ENCODE data around the gene SPR. TPM values are rescaled to one million over a fixed set of nuclear protein-coding genes. Genes with fewer than 3 reads are reported as not detected.

Gene SPR
- total and polyA plus RNA-seq, 9 of the 15 experiments (the other 6 are each of a cell fraction or from before 2014, with no cell fraction given): 7.7 to 38.3 (median 26.3) TPM

- peaks cover 0 to 7% of the 10 kb centered on the region in 2 experiments; a peak in 1 of 5 replicates for H3K4me1 ChIP-seq (replicated peaks in 1 of 2; ENCODE audit: control insufficient read depth in 2 of 2, insufficient read depth in 2 of 2, low read length in 2 of 2)
- ChIA-PET CTCF (ENCODE audit: low intra/inter-chr PET ratio) (no interaction called here), POLR2A (interaction anchor here (0.6 to 1.3 kb wide), 3 partner anchors 12 to 837 kb away, joined by 3 read pairs; no protein-coding TSS in a partner anchor)
- no peaks in the 10 kb centered on the region for H3K9me3 ChIP-seq (replicated peaks; ENCODE audit: control insufficient read depth, insufficient read depth, low read depth, low read length)
- 0 out of 2 replicates have a peak, but pooled peaks have one; percentile 2 for TF ChIP-seq POLR2G (IDR thresholded peaks at IDR 0.05; ENCODE audit: low read depth, low read length)
- TF ChIP-seq, protein P1, sequence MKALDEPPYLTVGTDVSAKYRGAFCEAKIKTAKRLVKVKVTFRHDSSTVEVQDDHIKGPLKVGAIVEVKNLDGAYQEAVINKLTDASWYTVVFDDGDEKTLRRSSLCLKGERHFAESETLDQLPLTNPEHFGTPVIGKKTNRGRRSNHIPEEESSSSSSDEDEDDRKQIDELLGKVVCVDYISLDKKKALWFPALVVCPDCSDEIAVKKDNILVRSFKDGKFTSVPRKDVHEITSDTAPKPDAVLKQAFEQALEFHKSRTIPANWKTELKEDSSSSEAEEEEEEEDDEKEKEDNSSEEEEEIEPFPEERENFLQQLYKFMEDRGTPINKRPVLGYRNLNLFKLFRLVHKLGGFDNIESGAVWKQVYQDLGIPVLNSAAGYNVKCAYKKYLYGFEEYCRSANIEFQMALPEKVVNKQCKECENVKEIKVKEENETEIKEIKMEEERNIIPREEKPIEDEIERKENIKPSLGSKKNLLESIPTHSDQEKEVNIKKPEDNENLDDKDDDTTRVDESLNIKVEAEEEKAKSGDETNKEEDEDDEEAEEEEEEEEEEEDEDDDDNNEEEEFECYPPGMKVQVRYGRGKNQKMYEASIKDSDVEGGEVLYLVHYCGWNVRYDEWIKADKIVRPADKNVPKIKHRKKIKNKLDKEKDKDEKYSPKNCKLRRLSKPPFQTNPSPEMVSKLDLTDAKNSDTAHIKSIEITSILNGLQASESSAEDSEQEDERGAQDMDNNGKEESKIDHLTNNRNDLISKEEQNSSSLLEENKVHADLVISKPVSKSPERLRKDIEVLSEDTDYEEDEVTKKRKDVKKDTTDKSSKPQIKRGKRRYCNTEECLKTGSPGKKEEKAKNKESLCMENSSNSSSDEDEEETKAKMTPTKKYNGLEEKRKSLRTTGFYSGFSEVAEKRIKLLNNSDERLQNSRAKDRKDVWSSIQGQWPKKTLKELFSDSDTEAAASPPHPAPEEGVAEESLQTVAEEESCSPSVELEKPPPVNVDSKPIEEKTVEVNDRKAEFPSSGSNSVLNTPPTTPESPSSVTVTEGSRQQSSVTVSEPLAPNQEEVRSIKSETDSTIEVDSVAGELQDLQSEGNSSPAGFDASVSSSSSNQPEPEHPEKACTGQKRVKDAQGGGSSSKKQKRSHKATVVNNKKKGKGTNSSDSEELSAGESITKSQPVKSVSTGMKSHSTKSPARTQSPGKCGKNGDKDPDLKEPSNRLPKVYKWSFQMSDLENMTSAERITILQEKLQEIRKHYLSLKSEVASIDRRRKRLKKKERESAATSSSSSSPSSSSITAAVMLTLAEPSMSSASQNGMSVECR (CRISPR knock-in tag; IDR thresholded peaks at IDR 0.05): no peak
- TF ChIP-seq SIN3A (IDR thresholded peaks at IDR 0.05; ENCODE audit: borderline replicate concordance in 2 of 2, control insufficient read depth in 1 of 2, low read depth in 2 of 2, low read length in 2 of 2): no peak
- TF ChIP-seq FUS (optimal IDR thresholded peaks at IDR 0.05; ENCODE audit: low read depth, low read length): no peak
- no peak for FAIRE-seq
- intact Hi-C loops (cut with micrococcal nuclease) (no loop called here), in situ Hi-C loops (cut with MboI) (loop anchor here (5.0 kb wide), 1 partner anchor 45 kb away; no protein-coding TSS in a partner anchor)
- peaks cover 2 to 56% of the 10 kb centered on the region in 2 experiments; a peak in 3 of 5 replicates for H3K27me3 ChIP-seq (ENCODE audit: control insufficient read depth in 2 of 2, insufficient read depth in 2 of 2, low read length in 2 of 2)
- H3K79me2 ChIP-seq (ENCODE audit: control insufficient read depth, insufficient read depth, low read length): no peaks in the 10 kb centered on the region
- 15% methylated on average over 17 of the region's 19 CpGs for WGBS (ENCODE audit: insufficient coverage, low coverage, missing lambda C conversion rate)
- H4K20me1 ChIP-seq (replicated peaks; ENCODE audit: control insufficient read depth, insufficient read depth, low read length): peaks cover 26% of the 10 kb centered on the region
- DNase-seq (ENCODE audit: extremely low read depth in 1 of 4, low spot score in 3 of 4): no peak
- H2AFZ ChIP-seq (ENCODE audit: low read depth, low read length): no peak overlapping the region
- H3K4me3 ChIP-seq: no peak overlapping the region
- H3K27ac ChIP-seq (ENCODE audit: extremely low read depth, low read depth, low read length): no peak overlapping the region
- H3K9me1 ChIP-seq (ENCODE audit: control insufficient read depth, insufficient read depth, low read length): no peaks in the 10 kb centered on the region
- H3K36me3 ChIP-seq (ENCODE audit: control insufficient read depth, insufficient read depth, low read length): no peaks in the 10 kb centered on the region
- BruUV-seq (replicated peaks): no TSS peak
- ATAC-seq: no peak
- H3K4me2 ChIP-seq (ENCODE audit: insufficient read depth, low read length): no peak overlapping the region
- H3K9ac ChIP-seq (ENCODE audit: insufficient read depth in 1 of 2, low read depth in 2 of 2, low read length in 2 of 2): no peak overlapping the region
Measured at GRCh38 chr2:72936660-72937355, 49.6 kb downstream of the SPR start.

Measured in K562 (cell line).